RWPE1 (cell line): ENCODE data around the gene ATP5MC3.

Experiments
- CTCF ChIA-PET: fragments of 350-600 bp; sonication (Branson Sonifier 250); formaldehyde crosslinking; extraction: SDS; loops from one replicate; lab custom pipeline; 2021; lab: Yijun Ruan, JAX
- POLR2A ChIA-PET: fragments of 400-600 bp; formaldehyde crosslinking; extraction: SDS; loops from one replicate; lab custom pipeline; 2020; ENCODE audit warnings: antibody characterized with exemption; ENCODE audit not compliant: low non-redundant PET; lab: Yijun Ruan, JAX
- DNase-seq: peaks from one replicate; pipeline ENCODE4 v3.0.0; 2012; ENCODE audit warnings: low spot score
- H3K27ac ChIP-seq: fragments of 450-650 bp; 2 replicates; pipeline ENCODE4 v1.5.1; 2017
- CTCF ChIP-seq: fragments of 450-650 bp; conservative IDR thresholded peaks from 2 replicates; pipeline ENCODE4 v1.5.1; 2017; ENCODE audit warnings: low read depth, mild to moderate bottlenecking

Gene ATP5MC3

GRCh38 chr2:175152242-175152641 lies 29.3 kb downstream of the ATP5MC3 start:
- ChIA-PET CTCF (interaction anchor here (0.6 to 0.7 kb wide), 4 partner anchors 26 to 1066 kb away, joined by 3 to 4 read pairs (median 3); no protein-coding TSS in a partner anchor), POLR2A (no interaction called here)
- TF ChIP-seq CTCF, result no peak
- no peak overlapping the region for H3K27ac ChIP-seq
- DNase-seq, result no peak

- H3K27ac ChIP-seq, result no peak overlapping the region
- no peak for TF ChIP-seq CTCF
- no peak for DNase-seq
- POLR2A ChIA-PET, result no interaction called here
- CTCF ChIA-PET, result interaction anchor here (0.7 kb wide), 1 partner anchor 103 kb away, joined by 3 read pairs; no protein-coding TSS in a partner anchor
These were observed 29.7 kb downstream of the ATP5MC3 start for GRCh38 chr2:175151791-175152190.

- DNase-seq, result no peak
- CTCF ChIA-PET, result no interaction called here
- no peak for TF ChIP-seq CTCF
- POLR2A ChIA-PET, result no interaction called here
- no peak overlapping the region for H3K27ac ChIP-seq
These were observed 34.3 kb downstream of the ATP5MC3 start for GRCh38 chr2:175147186-175147585.

- CTCF ChIA-PET, result no interaction called here
- no peak for DNase-seq
- H3K27ac ChIP-seq, result no peak overlapping the region
- TF ChIP-seq CTCF, result no peak
- POLR2A ChIA-PET, result no interaction called here
These were observed 37.8 kb downstream of the ATP5MC3 start for GRCh38 chr2:175143678-175144077.

- ChIA-PET POLR2A (no interaction called here), CTCF (no interaction called here)
- TF ChIP-seq CTCF, result no peak
- DNase-seq, result no peak
- no peak overlapping the region for H3K27ac ChIP-seq
These were observed 38.3 kb downstream of the ATP5MC3 start for GRCh38 chr2:175143191-175143590.

- no peak for TF ChIP-seq CTCF
- POLR2A ChIA-PET, result no interaction called here
- CTCF ChIA-PET, result no interaction called here
- no peak for DNase-seq
- H3K27ac ChIP-seq, result no peak overlapping the region
These were observed 41.2 kb downstream of the ATP5MC3 start for GRCh38 chr2:175140332-175140731.
